OCI-LY7 (cell line): Measurements from ENCODE around the gene CEP78. TPM values are rescaled to one million over a fixed set of nuclear protein-coding genes. Genes with fewer than 3 reads are reported as not detected.

ENCODE experiments used
- BruUV-seq: library from RNA; stranded (reverse); fragments of 400-500 nt; replicated peaks from 2 replicates; lab custom pipeline; 2021; lab: Mats Ljungman, UMichigan
- CTCF ChIA-PET: fragments of 300-600 bp; sonication (Branson Sonifier 250); formaldehyde crosslinking; loops from one replicate; lab custom pipeline; 2022; ENCODE audit warnings: antibody characterized with exemption; ENCODE audit not compliant: unreplicated experiment; lab: Charles Lee
- POLR2A ChIA-PET: fragments of 300-600 bp; sonication (Branson Sonifier 250); formaldehyde crosslinking; loops from one replicate; lab custom pipeline; 2022; ENCODE audit warnings: antibody characterized with exemption; lab: Charles Lee
- DNase-seq: peaks from one replicate; pipeline ENCODE4 v3.0.0-alpha.2; 2015; ENCODE audit warnings: low spot score
- H2AFZ ChIP-seq: fragments of 200-600 bp; sonication (generic), shearing (Covaris generic); 2 replicates; pipeline ENCODE4 v1.6.1; 2014; ENCODE audit warnings: mild to moderate bottlenecking, antibody characterized with exemption, low read length, moderate library complexity
- H3K27ac ChIP-seq: fragments of 200-600 bp; sonication (generic); 2 replicates; pipeline ENCODE4 v1.5.1; 2014; ENCODE audit warnings: mixed run types, low read depth, mild to moderate bottlenecking, moderate library complexity, low read length, inconsistent platforms; ENCODE audit not compliant: poor library complexity, severe bottlenecking
- H3K36me3 ChIP-seq: fragments of 200-600 bp; sonication (generic); 2 replicates; pipeline ENCODE4 v1.6.1; 2014; ENCODE audit warnings: mild to moderate bottlenecking, antibody characterized with exemption, low read length, moderate library complexity, mixed read lengths; ENCODE audit not compliant: insufficient read depth
- H3K4me1 ChIP-seq: fragments of 200-600 bp; sonication (generic); 2 replicates; pipeline ENCODE4 v1.5.1; 2014; ENCODE audit warnings: mild to moderate bottlenecking, low read length; ENCODE audit not compliant: insufficient read depth, poor library complexity, severe bottlenecking
- H3K4me2 ChIP-seq: fragments of 200-600 bp; sonication (generic); 2 replicates; pipeline ENCODE4 v1.6.1; 2014; ENCODE audit warnings: mild to moderate bottlenecking, low read length
- H3K4me3 ChIP-seq: fragments of 200-600 bp; sonication (generic); 2 replicates; pipeline ENCODE4 v1.5.1; 2014; ENCODE audit warnings: mild to moderate bottlenecking, low read depth, low read length; ENCODE audit not compliant: poor library complexity, severe bottlenecking
- H3K79me2 ChIP-seq: fragments of 200-600 bp; sonication (generic); 2 replicates; pipeline ENCODE4 v1.6.1; 2016; ENCODE audit warnings: low read depth, mild to moderate bottlenecking, low read length, moderate library complexity, mixed read lengths; ENCODE audit not compliant: insufficient read depth
- H3K9me2 ChIP-seq: fragments of 200-600 bp; sonication (generic); 2 replicates; pipeline ENCODE4 v1.6.1; 2016; ENCODE audit warnings: mild to moderate bottlenecking, low read length, mixed read lengths; ENCODE audit not compliant: insufficient read depth
- H3K9me3 ChIP-seq: fragments of 200-600 bp; sonication (generic); 2 replicates; pipeline ENCODE4 v1.6.1; 2014; ENCODE audit warnings: mild to moderate bottlenecking, mixed run types, low read length, mixed read lengths
- H4K20me1 ChIP-seq: fragments of 200-600 bp; sonication (generic); 2 replicates; pipeline ENCODE4 v1.6.1; 2014; ENCODE audit warnings: mild to moderate bottlenecking, antibody characterized with exemption, low read length, moderate library complexity, mixed read lengths; ENCODE audit not compliant: insufficient read depth
- CTCF ChIP-seq: fragments of 200-600 bp; sonication (generic); conservative IDR thresholded peaks from 2 replicates; pipeline ENCODE4 v1.5.1; 2014; ENCODE audit warnings: mild to moderate bottlenecking, antibody characterized with exemption, low read length, moderate library complexity, mixed read lengths
- EZH2phosphoT487 ChIP-seq: fragments of 200-600 bp; sonication (generic); IDR thresholded peaks from 2 replicates; pipeline ENCODE4 v1.6.1; 2018; ENCODE audit warnings: low read depth, borderline replicate concordance, mild to moderate bottlenecking, mixed run types, antibody characterized with exemption, low read length, moderate library complexity, mixed read lengths
- intact Hi-C: fragments of 100-400 bp; cut with micrococcal nuclease; formaldehyde crosslinking; loops from one replicate; pipeline ENCODE4 v1.10.0; 2022; ENCODE audit not compliant: unreplicated experiment
- total RNA-seq, 2 experiments: library from RNA; depleted of rRNA in 1 of 2; stranded (reverse); fragments of >200 nt in 1 of 2; shearing (Covaris generic) in 1 of 2; gene quantifications; 2 replicates each; pipeline ENCODE4 v1.2.3, GENCODE V29; 2014 to 2022

The CEP78 gene
- total RNA-seq, 2 experiments from 2014 or later, result 49.5 to 59.3 TPM

DNA sequence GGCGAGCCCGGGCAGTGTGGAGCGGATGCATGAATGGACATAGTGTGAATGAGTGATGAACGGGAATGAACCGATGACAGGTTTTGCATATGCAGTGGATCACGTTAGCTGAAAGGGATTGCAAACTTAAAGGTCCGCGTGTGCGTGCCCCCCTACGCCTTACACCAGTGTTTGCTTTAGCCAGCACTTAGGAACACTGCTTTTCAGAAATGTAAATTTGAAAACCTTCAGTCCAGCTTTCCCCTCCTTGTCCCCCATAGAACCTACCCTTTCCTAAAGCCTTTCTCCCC, 61.7 kb downstream of the CEP78 start:
- Histone ChIP-seq H3K4me3 (peak overlapping the region; percentile 85), H3K4me1 (peaks cover 20% of the 10 kb centered on the region), H3K4me2 (peak overlapping the region; percentile 78), H3K9me3 (peaks cover 4% of the 10 kb centered on the region; the same call in 1 of the 2 replicates), H3K27ac (peak overlapping the region; percentile 84), H2AFZ (peak overlapping the region; percentile 81; the same call in 1 of the 2 replicates), H3K79me2 (peaks cover 33% of the 10 kb centered on the region), H4K20me1 (peaks cover 11% of the 10 kb centered on the region; the same call in 1 of the 2 replicates), H3K9me2 (no peaks in the 10 kb centered on the region), H3K36me3 (peaks cover 42% of the 10 kb centered on the region)
- intact Hi-C loops, result loop anchor here (1.0 to 5.0 kb wide), 4 partner anchors 35 to 1120 kb away; partner anchors contain the start of genes CEP78 and VPS13A
- TF ChIP-seq CTCF, result no peak
- no peak for TF ChIP-seq EZH2phosphoT487
- POLR2A ChIA-PET, result interaction anchor here (0.9 to 3.4 kb wide), 14 partner anchors 13 to 1274 kb away, joined by 3 to 18 read pairs (median 6); partner anchors contain the start of genes CEP78 and TLE4
- BruUV-seq, result no TSS peak
- no peak for DNase-seq
- CTCF ChIA-PET, result no interaction called here

DNA sequence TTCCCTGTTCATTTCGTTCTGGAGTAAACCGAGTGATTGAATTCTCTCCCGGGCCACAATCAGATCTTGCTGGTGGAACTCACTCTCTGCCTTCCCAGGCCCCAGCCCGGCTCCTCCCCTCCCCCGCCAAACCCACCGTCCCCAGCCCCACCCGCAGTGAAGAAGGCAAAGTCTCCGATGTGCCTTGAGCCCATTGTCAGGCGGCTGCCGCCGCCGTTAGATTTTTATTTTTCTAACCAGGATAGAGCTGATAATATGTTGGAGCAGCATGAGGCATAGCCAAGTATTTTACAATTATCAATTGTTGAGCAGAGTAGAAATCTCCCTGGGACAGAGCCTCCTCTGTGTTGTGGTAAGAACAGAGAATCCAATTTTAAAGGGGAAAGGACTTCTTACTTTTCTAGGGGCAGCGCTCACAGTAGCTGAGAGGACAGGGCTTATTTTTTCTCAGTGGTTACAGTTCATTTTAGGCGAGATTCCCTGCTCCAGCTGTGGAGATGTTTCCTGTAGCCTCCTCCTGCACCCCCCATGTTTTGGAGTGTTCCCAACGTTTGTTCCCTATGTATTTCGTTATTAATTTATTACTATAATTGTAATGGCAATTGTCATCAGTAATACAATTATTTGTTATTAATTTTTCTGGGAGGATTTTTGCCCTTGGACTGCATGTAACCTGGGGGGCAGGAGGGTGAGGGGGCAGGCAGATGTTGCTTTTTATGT, 62.3 kb downstream of the CEP78 start:
- peaks cover 18% of the 10 kb centered on the region for H3K4me1 ChIP-seq
- DNase-seq, result no peak
- H4K20me1 ChIP-seq, result peaks cover 11% of the 10 kb centered on the region; the same call in 1 of the 2 replicates
- intact Hi-C loops, result loop anchor here (5.0 kb wide), 2 partner anchors 36 to 1121 kb away; partner anchors contain the start of gene VPS13A
- BruUV-seq, result TSS peak; percentile 36
- peaks cover 48% of the 10 kb centered on the region for H3K36me3 ChIP-seq
- peaks cover 4% of the 10 kb centered on the region; the same call in 1 of the 2 replicates for H3K9me3 ChIP-seq
- H3K4me3 ChIP-seq, result peak overlapping the region; percentile 85
- no peaks in the 10 kb centered on the region for H3K9me2 ChIP-seq
- peak overlapping the region; percentile 84 for H3K27ac ChIP-seq
- ChIA-PET POLR2A (interaction anchor here (0.7 to 3.4 kb wide), 12 partner anchors 14 to 1273 kb away, joined by 3 to 18 read pairs (median 5); partner anchors contain the start of genes CEP78 and TLE4), CTCF (no interaction called here)
- H3K79me2 ChIP-seq, result peaks cover 33% of the 10 kb centered on the region
- no peak for TF ChIP-seq EZH2phosphoT487
- TF ChIP-seq CTCF, result no peak
- peak overlapping the region; percentile 78 for H3K4me2 ChIP-seq
- no peak overlapping the region for H2AFZ ChIP-seq

DNA sequence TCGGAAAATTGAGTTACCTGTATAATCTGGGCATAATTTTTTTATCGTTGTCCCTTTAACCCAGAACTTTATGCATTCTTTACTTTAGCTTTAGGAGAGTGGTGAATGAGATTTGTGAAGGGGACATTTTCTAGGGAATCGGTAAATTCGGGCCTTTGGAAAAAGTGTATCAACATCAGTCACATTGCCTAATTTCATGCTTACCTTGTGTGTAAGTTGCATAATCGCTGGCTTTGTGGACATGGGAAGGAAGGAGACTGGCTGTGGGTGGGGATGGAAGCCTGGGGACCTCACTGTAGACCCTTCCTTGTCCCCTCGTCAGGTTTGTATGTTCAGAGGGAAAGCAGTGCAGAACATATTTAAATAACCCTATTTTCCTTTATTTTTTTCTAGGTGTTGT, 64.3 kb downstream of the CEP78 start:
- Histone ChIP-seq H3K36me3 (peaks cover 68% of the 10 kb centered on the region), H2AFZ (no peak overlapping the region), H3K9me2 (no peaks in the 10 kb centered on the region), H3K27ac (no peak overlapping the region), H3K4me1 (peaks cover 18% of the 10 kb centered on the region), H3K9me3 (peaks cover 4% of the 10 kb centered on the region; the same call in 1 of the 2 replicates), H4K20me1 (peaks cover 11% of the 10 kb centered on the region; the same call in 1 of the 2 replicates), H3K4me2 (no peak overlapping the region), H3K79me2 (peaks cover 33% of the 10 kb centered on the region), H3K4me3 (no peak overlapping the region)
- no peak for DNase-seq
- no TSS peak for BruUV-seq
- intact Hi-C loops, result no loop called here
- ChIA-PET POLR2A (interaction anchor here (1.2 to 1.7 kb wide), 3 partner anchors 15 to 24 kb away, joined by 5 read pairs; no protein-coding TSS in a partner anchor), CTCF (no interaction called here)
- TF ChIP-seq CTCF (no peak), EZH2phosphoT487 (no peak)
